NCI-H2227 (cell line): ENCODE data around the gene SLC5A11.
A peak's percentile ranks its signal among the peaks of the same experiment; 100 is the strongest.
"Not testable (repeated sequence)": the region's sequence is repeated elsewhere in the genome, so short reads cannot be mapped to it uniquely, and the experiment has no call there.

Source experiments
- DNase-seq: peaks from one replicate; lab custom pipeline; 2025; ENCODE audit not compliant: unreplicated experiment; lab: John Stamatoyannopoulos, UW

The SLC5A11 gene

DNA sequence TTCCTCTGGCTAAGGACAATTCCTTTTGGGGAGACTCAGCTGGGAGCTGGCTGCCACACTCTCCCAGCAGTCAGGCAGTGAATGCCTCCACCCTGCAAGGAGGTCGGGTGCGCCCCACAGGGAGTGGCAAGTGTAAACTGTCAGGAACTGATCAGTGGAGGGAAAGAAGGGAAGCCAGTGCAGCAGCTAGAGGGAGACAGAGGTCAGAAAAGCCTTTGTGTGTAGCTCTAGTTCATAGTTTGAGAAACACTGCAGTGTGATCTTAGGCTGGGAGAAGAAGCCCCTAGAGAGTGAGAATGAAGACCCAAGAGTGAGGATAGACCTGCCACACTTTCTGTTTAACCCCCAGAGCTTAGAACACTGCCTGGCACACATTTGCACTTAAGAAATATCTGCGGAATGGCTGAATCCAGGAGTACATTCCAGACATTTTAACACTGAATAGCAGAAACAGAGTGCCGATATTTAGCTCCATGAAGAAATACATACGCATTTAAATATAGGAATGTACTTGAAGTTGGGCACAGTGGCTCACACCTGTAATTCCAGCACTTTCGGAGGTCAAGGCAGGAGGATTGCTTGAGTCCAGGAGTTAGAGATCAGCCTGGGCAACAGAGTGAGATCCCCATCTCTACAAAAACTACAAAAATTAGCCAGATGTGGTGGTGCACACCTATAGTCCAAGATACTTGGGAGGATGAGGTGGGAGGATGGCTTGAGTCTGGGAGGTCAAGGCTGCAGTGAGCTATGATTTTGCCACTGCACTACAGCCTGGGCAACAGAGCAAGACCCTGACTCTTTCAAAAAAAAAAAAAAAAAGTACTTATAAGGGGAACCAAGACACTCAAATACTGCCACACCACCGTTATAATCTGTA lies 11.1 kb upstream of the SLC5A11 start:
- peak; percentile 37 for DNase-seq

DNA sequence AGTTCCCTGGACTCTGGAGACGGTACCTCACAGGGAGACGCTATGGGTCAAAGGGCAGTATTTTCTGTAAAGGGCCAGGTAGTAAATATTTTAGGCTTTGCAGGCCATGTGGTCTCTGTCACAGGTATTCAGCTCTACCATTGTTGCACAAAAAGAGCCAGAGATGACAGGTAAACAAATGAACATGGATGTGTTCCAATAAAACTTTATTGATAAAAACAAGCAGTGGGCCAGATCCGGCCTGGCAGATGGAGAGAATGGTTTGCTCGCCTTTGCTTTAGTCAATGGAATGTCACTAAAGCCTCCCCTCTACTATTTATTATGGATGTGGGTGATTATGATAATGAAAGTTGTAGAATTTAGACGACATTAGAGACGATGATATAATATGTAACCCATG lies 8.9 kb upstream of the SLC5A11 start:
- DNase-seq, result no peak

DNA sequence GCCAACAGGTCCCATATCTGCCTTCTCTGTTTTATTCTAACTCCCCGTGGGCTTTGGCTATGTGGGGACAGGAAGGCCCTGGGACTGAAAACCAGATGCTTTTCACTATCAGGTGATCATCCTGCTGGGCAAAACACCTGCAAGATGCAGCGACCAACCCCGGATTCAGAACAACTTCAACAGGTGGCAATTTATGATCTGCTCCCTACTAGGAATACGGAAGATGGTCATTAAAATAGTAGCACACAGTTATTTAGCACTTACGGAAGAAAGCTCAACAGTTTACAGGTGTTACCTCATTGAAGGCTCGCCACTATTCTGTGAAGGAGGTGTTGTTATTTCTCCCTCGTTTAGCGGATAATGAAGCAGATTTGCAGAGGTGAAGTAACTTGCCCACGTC lies 7.8 kb upstream of the SLC5A11 start:
- no peak for DNase-seq

DNA sequence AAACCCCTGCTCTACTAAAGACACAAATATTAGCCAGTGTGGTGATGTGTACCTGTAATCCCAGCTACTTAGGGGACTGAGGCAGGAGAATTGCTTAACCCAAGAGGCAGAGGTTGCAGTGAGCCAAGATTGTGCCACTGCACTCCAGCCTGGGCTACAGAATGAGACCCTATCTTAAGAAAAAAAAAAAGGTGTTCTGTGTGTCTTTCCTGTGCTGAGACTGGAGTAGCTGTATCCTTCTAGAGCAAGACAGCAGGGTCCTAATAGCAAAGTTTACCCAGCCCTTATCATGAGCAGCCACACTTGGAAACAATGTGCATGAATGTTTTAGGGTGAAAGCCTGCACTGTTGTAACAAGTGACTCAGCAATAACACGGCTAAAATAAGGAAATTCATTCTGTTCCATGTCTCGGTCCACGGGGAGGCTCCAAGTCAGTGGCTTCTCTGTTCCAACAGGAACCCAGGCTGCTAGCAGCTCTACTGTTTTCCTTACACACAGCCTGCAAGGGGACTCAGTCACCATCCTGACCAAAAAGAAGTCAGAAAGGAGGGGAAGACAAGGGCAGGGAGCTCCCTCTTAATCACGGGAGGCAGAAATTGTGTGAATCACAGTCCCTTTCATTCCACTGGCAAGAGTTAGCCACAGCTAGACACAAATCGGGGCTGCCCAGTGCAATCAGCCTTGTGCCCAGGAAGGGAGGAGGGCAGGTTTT lies 7.1 kb upstream of the SLC5A11 start:
- DNase-seq, result no peak

DNA sequence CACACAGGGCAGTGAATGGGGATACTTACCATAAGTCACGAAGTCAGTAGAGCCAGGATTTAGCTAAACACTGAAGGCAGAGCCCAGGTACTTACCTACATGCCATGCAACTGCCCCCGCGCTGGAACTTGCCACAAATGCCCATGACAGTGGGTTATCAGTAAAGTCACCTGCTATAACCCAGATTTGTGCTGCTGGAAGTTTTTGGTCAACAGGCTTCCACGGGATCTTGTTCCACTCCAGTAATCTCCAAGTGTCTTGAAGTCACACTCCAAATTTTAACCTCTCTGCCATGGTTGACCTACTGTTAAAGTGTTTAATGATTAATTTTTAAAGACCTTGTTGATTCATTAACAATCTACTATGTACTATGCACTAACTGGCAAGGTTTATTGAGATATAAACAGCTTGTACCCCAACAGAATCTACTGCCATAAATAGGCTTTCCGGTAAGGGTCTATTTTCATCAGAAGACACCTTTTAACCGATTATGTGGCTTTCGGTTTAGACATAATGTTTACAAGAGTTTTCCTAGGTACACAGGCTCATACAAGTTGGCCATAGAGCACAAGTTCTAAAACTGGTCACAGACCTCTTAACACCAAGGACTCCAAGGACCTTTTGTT lies 6.3 kb upstream of the SLC5A11 start:
- no peak for DNase-seq

DNA sequence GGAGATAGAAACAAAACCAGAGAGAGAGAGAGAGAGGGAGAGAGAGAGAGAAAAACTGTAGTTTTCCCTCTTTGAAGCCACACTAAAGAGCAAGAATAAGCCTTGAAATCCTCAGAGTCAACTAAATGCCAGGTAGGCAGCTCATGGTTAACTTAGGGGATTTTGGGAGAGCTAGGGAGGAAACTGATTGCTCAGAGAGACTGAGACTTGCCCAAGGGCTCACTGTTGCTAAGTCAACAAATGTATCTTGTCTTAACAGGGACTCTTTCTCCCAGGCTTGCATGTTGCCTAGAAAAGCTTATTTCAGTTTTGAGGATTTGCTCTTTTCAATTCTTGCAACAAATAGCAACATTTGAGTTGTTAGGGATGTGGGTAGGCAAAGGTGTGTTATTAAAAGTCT lies 4.5 kb upstream of the SLC5A11 start:
- no peak for DNase-seq

DNA sequence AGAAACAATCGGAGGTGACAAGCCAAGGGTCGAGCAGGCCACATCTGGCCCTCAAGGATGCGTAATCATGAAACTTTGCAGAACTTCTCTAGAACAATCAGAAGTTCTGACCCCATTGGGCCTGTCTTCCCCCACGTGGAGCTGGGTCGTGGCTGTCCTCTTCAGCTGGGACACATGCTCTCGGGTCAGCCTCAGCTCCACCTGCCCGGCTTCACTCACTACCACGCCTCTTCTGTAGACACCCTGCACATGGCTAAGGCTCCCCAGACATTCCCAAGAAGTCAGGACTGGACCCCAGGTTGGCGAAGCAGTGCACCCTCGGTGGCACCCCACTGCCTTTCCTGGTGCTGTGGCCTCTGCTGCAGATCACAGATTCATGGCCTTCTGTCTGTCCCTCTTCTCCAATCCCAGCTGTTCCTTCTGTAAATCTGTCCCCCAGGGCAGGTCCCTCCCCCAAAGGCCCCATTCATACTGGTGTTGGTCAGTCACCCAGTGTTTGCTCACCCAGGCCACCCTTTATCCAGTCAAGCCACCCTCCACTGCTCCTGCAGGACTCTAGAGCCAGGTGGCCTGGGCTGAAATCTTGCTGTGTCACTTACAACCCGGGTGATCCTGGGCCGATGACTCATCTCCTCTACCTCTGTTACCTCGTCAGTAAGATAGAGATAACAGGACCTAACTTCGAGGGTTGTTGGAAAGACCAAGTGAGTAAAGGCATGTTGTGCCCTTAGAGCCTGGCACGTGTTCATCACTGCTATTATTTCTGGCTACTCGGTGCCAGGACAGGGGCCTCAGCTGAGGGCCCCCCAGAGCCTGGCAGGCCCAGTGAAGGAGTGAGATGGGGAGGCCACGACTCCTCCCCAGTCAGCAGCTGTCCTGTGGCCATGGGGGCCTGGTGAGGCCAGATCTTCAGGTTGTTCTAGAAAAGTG lies 1.4 kb upstream of the SLC5A11 start:
- DNase-seq, result no peak

DNA sequence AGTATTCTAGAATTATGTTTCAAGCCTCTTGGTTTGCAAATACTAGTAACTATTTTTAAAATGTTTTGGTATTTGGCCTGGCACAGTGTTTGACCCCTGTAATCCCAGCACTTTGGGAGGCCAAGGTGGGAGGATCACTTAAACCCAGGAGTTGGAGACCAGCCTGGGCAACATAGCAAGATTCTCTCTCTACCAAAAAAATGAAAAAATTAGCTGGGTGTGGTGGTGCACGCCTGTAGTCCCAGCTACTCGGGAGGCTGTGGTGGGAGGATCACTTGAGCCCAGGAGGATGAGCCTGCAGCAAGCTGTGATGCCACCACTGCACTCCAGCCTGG lies 765 bp upstream of the SLC5A11 start:
- not testable (repeated sequence) for DNase-seq

DNA sequence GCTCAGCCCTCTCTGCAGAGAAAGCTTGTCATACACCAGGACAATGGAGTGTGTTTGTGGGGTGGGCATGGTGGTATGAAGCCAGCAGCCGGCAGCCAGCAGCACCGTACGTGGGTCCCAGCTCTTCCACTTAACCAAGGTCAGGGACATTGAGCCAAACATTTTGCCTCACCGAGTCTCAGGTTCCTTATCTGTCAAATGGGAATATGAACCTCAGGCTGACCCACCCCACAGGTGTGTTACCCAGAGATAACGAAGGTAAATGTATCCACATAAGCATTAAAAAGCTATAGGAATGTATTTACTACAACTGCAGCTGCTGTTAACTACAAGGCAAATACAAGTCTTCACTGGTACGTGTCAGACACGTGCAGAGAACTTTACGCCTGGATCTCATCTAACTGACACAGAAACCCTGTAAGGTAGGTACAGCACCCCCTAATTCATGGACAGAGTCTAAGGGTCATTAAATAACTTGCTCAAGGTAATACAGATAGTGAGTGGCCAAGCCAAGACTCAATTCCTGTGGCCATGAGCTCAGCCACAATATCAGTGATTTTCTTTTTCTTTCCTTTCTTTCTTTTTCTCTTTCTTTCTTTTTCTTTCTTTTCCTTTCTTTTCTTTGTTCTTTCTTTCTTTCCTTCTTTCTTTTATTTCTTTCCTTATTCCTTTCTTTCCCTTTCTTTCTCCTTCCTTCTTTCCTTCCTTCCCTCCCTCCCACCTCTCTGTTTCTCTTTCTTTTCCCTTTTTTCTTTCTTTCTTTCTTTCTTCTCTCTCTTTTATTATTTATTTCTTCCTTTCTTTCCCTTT lies 990 bp downstream of the SLC5A11 start:
- DNase-seq, result no peak

DNA sequence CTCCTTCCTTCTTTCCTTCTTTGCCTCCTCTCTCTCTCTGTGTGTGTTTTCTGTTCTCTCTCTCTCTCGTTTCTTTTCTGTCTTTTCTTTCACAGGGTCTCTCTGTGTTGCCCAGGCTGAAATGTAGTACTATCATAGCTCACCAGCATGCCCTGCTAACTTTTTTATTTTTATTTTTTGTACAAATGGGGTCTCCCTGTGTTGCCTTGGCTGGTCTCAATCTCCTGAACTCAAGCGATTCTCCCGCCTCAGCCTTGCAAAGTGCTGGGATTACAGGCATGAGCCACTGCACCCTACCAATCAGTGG lies 1.5 kb downstream of the SLC5A11 start:
- DNase-seq, result no peak

DNA sequence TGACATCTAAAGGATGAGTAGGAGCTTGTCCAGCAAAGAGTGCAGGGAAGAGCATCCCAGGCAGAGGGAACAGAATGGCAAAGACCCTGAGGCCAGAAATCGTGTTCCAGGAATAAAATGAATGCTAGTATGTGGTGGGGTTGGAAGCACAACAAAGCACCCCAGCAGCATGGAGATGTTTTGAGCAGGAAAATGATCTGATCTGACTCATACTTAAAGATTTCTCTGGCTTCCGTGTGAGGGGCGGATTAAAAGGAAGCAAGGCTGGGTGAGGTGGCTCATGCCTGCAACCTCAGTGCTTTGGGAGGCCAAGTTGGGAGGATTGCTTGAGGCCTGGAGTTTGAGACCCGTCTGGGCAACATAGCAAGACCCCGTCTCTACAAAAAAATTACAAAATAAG lies 2.3 kb downstream of the SLC5A11 start:
- DNase-seq, result no peak

DNA sequence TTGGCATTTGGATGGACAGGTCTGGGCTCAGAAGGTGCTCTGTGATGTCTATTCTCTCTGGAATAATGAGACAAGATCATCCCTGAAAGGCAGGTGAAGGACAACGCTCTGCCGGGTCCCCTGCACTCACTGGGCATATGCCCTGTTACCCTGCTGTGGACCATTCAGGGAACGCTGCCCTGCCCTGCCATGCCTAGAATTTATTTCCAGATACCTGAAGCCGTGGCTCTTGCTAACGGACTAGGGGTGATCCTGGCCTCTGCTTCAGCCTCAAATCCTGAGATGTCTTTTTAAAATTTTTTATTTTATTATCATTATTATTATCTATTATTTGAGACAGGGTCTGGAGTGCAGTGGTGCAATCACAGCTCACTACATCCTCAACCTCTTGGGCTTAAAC lies 3.9 kb downstream of the SLC5A11 start:
- no peak for DNase-seq

DNA sequence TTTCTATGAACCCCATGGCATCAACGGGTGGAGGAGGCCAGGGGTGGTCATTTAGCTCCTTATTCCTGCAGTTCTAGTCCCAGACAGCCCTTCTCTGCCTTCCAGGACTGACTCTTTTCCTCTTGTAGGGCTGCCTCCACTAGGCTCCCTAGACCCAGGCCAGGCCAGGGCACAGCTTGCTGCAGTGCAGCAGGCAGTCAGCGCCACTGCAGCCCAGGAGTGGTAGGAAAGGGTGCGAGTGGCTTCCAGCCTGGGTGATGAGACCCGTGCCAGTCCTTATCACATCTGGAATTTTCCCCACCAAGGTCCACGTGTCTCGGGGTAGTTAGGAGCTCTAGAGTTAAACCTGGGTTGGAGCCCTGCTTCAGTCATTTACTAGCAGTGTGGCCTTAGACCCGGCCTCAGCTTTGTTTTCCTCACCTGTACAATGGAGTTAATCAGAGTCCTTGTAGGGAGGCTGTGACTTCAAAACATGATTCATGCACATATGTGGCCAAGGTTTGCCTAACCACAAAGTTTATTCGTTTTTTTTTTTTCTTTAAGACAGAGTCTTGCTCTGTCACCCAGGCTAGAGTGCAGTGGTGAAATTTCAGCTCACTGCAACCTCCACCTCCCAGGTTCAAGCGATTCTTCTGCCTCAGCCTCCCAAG lies 4.7 kb downstream of the SLC5A11 start:
- no peak for DNase-seq

DNA sequence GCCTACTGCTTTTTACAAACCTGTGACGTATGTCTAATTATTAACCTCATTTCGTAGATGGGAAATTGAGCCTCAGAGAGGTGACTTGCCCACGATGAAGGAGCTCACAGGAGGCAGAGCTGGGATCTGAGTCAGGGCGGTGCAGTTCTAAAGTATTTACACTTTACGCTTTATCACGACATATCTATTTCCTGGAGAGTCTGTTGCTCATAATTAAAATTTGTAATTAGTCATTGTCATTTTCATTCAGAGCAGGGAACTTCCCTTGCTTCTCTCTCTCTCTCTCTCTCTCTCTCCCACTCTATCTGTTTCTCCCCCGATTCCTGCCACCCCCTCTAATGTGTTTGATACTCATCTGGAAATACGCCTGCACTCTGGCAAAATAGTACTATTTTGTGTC lies 5.9 kb downstream of the SLC5A11 start:
- no peak for DNase-seq

DNA sequence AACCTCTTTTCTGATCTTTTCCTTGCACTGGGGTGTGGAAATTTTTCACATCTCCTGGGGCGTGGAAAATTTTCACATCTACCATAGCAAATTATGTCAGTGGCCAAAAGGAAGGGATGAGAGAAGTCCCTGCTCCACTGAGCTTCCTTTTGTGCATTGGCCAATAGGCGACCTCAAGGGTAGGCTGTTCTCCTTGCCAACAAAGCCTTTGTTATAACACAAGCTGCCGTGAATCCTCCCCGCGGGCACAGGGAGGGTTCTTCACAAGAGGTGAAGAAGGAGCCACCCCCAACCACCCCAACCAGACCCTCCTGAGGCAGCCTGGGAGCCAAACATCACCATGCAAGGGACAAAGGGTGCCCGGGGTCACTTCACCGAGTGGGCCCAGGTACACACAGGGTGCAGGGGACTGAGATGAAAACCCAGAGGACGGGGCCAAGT lies 6.5 kb downstream of the SLC5A11 start:
- no peak for DNase-seq

DNA sequence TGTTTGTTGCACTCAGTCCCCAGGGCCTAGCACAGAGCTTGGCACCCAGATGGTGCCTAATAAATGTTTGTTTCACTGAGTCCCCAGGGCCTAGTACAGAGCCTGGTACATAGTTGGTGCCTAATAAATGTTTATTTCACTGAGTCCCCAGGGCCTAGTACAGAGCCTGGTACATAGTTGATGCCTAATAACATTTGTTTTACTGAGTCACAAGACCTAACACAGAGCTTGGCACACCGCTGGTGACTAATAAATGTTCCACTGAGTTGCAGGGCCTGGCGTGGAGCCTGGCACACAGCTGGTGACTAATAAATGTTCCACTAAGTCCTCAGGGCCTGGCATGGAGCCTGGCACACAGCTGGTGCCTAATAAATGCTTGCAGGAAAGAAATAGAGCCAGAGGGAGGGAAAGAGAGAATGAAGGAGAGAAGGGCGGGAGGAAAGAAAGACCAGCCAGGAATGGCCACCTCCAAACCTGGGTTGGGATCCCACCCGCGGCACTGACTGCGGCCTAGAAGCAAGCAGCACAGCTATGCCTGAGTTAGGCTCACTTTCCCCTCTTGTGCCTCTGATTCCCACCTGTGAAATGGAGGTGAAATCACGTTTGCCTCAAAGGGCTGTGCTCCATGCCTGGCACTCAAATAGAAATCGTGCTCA lies 7.5 kb downstream of the SLC5A11 start:
- no peak for DNase-seq

DNA sequence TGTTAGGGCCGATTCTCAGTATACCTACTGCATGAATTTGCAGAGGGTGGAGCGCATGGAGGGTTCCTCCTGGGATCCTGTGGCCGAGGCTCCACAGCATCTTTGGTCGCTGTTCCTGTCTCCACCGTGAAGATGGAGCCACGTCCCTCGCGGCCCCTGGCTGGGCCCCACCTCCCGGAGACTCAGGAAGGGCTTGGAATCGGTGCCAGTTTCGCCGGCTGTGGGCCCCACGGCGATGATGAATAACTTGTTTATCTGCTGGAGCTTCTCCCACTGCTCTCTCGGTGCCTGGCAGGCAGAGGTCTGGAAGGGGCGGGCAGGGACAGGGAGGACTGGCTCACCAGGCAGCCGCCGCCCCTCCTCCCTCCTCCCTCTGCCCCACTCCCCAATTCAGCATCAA lies 8.1 kb downstream of the SLC5A11 start:
- peak; percentile 50 for DNase-seq

DNA sequence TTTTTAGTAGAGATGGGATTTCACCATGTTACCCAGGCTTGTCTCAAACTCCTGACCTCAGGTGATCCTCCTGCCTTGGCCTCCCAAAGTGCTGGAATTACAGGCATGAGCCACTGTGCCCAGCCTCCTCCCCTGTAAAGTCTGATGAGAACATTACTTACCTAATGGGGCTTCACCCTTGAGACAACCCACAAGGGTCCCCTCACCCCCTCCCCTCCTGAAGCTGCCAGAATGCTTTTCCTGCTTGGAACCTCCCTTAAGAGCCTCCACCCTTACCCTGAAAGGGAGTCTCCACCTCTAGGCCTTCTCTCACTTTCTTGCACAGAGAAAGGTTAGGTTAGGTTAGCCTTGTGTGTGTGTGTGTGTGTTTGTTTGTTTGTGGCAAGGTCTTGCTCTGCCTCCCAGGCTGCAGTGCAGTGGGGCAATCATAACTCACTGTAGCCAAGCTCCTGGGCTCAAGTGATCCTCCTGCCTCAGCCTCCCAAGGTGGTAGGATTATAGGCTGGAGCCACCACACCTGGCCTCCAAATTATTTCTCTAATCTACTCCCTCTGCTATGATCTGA lies 8.9 kb downstream of the SLC5A11 start:
- no peak for DNase-seq

DNA sequence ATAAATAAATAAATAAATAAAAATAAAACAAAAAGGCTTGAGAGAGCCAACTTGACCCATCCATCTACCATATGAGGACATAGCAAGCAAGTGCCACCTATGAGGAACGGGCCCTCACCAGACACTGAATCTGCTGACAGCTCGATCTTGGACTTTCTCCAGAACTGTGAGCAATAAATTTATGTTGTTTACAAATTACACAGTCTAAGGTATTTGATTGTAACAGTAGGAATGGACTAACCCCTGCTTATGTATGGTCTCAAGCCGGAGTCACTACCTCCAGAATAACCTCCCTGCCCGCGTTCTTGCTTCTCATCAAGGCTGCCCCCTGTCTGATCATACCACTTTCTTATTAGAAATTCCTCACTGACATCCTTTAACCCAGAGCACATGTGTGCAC lies 9.9 kb downstream of the SLC5A11 start:
- no peak for DNase-seq
